Limb (tissue), 2 donors: Measurements from ENCODE around the gene SLC8A1.

Experiments used
- DNase-seq, 2 donors: peaks; one replicate each; pipeline ENCODE4 v3.0.0-alpha.2; 2016; ENCODE audit errors: extremely low spot score in 2 of 2

Gene SLC8A1

GRCh38 chr2:40421631-40422297 is 30.1 kb downstream of the SLC8A1 start:
- no peak for DNase-seq

- DNase-seq, result no peak
Observed at GRCh38 chr2:40420478-40420877, 31.4 kb downstream of the SLC8A1 start.

GRCh38 chr2:40419364-40419762 is 32.5 kb downstream of the SLC8A1 start:
- no peak for DNase-seq

- no peak for DNase-seq
Observed at GRCh38 chr2:40418614-40419363, 33.1 kb downstream of the SLC8A1 start.

GRCh38 chr2:40416486-40416885 is 35.4 kb downstream of the SLC8A1 start:
- no peak for DNase-seq

DNA sequence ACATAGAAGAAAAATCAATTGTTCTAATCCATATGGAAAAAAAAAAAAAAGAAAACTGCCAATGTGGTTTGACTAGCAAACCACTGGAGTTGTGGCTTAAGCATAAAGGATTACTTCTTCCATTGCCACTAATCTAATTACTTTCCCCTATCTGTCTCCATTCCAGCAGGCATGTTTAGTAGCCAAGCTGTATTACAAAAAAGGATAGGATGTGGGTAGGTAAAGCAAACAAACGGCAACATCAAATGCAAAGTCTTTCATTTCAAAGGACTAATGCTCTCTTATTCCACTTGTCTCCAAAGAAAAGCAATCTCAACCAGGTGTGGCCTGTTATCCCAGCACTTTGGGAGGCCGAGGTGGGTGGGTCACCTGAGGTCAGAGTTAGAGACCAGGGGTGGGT is 36.5 kb downstream of the SLC8A1 start:
- DNase-seq, result no peak

- no peak for DNase-seq
Observed at GRCh38 chr2:40412456-40412855, 39.4 kb downstream of the SLC8A1 start.

GRCh38 chr2:40410695-40411094 is 41.2 kb downstream of the SLC8A1 start:
- no peak for DNase-seq

DNA sequence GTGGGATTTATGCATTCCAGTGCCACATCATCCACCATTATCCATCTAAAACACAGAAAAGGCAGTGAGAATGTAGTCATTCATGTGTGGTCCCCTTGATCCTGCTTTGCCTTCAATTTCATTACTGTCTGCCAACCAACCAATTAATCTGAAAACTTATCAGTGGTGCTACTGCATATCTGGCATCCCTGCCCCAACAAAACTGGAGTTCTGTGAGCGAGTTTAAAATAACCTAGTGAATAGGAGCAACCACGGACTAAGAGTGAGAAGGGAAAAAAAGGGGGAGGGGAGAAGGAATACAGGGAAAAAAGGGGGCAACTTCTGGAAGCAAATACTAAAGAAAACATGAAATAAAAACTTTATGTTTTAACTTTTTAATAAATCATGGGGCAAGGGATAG is 42.2 kb downstream of the SLC8A1 start:
- no peak for DNase-seq

DNA sequence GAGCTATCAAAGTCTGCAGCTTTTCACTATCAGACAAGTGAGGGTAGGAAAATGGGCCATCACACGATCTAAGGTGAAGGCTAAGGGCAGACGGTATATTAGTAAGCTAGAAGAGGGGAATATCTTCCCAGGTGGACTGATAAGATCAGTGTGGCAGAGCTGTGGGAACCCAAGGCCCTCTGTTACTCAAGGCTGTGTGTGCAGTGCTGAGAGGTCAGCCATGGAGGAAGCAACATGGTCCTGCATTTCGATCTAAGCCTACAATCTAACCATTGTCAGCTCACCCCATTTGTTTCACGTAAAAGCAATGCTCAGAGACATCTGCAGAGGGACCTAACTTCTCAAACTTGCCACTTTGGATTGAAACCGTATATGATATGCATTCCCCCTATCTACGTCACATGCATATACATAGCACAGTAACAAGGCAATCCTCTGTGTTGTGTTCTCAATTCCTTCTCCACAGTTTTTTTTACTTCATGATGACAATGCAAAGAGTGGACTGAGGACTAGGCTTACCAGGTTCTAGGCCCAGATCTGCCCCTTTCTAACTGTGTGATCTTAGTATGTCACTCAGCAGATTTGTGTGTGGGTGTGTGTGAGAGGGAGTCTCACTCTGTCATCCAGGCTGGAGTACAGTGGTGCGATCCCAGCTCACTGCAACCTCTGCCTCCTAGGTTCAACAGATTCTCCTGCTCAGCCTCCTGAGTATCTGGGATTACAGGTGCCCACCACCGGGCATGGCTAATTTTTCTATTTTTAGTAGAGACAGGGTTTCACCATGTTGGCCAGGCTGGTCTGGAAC is 45.2 kb downstream of the SLC8A1 start:
- DNase-seq, result no peak

DNA sequence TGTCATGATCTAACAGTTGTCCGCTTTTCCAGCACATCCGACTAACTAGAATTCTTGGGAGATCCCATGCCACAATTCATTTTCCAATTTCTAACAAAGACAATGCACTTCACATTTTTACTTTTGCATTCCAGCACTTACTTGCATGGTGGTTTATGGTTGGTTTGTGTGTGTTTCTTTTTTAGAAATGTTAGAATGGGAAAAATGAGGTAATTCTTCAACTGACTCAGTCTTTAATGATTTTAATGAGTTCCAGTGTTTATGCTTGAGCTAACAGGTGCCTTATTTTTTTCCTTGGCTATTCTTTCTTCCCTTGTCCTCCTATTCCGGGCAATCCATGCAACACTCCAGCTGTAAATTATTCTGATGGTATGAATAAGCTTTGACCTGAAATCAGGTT is 46.4 kb downstream of the SLC8A1 start:
- no peak for DNase-seq

DNA sequence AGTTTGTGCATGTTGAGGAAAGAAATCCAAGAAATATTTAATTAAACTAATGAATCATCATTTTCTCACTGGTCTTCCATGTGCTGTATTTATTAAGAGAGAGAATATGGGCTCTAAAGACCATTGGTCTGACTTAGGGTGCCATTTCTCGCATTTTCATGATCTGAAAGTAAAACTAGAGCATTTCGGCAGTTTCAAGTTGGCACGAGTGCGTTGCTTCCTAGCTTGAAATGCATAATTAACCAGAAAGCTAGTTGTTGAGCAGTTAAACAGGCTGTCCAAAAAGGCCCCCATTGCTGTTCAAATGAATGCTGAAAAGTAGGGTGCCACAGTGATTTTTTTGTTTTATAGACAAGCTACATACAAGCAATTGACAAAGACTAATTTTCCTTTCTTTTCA is 47.4 kb downstream of the SLC8A1 start:
- DNase-seq, result no peak

DNA sequence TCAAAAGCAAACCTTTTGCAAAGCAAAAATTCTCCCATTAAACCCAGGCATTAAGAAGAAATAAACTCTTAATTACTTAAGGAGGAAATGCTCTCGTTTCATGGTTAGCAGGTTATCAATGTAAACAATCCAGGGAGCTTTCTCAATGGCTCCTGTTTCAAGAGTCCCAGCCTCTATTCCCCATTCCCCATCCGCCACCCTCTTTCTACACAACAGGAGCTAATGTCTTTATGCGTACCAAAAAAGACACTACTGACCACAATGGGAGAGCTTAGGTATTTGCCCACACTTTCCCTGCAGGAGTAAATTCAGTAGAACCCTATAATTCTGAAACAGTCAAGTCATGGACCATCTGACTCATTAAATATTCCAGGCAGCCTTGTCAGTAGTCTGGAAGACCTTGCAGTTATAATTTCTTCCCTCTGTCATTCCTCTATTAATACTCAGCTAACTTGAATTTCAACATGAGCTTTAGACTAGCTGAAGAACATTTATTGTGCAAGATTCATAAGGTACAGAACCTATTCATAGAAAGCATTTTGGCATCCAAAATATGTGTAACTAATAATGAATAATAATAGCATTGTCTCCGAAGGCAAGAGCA is 48.6 kb downstream of the SLC8A1 start:
- no peak for DNase-seq

DNA sequence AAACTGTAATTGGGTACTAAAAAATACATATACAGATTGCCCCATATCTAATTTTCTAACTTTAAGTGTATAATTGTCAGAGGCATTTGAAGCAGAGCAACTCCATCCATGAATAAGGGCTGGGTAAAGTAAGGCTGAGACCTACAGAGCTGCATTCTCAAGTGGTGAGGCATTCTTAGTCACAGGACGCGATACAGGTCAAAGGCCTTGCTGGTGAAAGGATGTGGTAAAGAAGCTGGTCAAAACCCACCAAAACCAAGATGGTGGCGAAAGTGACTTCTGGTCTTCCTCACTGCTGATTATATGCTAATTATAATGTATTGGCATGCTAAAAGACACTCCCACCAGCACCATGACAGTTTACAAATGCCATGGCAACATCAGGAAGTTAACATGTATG is 50.0 kb downstream of the SLC8A1 start:
- no peak for DNase-seq

GRCh38 chr2:40400336-40400953 is 51.4 kb downstream of the SLC8A1 start:
- no peak for DNase-seq

DNA sequence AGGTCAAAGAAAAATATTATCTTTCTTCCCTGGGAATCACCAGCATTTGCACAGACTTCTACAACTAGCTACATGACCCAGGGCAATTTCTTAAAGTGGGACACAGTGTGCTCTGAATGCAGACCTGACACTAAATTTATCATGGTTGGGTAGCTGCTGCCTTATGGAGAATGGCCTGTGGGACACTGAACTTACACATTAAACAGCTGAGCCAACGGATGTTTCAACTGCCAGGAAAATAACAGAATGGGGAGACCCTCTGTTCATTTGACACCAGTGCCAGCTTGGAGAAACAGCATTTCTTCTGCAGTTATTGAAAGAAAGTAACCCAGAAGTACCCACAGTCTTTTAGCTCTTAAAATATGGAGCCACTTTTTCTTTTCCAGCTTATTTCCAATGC is 54.1 kb downstream of the SLC8A1 start:
- no peak for DNase-seq

- DNase-seq, result no peak
Observed at GRCh38 chr2:40396124-40396523, 55.8 kb downstream of the SLC8A1 start.

GRCh38 chr2:40395169-40396073 is 56.5 kb downstream of the SLC8A1 start:
- DNase-seq, result no peak

- DNase-seq, result no peak
Observed at GRCh38 chr2:40394597-40394996, 57.3 kb downstream of the SLC8A1 start.

DNA sequence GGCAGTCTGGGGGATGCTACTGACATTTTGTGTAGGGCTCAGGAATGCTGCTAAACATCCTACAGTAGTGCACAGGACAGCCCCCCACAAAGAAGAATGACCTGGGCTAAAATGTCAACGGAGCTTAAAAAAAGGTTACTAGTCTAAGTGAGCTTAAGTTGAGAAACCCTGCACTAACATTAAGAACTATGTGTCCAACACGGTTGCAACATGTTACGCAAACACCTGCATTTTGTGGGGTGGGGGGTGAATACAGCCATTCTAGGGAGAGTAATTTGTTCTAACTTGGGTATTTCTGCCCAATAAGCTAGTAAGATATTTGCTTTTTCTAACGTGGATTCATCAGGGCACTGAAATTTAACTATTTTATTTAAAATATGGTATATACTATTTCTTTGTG is 57.9 kb downstream of the SLC8A1 start:
- DNase-seq, result no peak

DNA sequence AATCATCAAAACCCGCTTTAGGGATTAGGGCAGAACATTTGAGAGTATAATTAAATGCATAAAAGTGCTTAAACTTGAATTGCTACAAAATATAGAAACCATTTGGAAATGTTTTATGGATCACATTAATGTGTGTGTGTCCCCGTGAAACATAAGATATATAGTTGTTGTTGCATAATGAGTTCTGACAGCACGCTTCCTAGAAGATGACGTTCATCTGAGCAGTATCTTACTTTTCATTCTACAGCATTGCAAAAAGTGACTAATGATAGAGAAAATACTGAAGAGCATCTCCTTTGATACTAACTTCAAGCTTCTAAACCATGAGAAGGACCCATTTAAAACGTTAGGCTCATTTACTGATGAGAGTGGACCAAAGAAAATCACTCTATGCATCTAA is 63.7 kb downstream of the SLC8A1 start:
- no peak for DNase-seq
